ENCODE measurements around the gene RNF141.

The RNF141 gene

DNA sequence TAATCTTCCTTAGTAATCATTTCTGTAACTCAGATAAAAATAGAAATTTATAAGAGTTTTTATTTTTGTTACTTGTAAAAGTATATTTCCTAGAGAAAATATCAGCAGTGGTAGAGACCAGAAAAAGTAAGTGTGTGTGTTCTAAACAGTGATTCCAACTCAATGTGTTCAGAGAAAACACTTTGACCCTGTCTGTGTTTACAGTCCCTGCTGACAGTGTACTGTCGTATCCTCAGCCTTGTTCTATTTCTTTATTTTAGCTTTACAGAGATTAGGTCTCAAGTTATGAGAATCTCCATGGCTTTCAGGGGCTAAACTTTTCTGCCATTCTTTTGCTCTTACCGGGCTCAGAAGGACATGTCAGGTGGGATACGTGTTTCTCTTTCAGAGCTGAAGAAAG is 17.3 kb upstream of the RNF141 start:
- DNase-seq: no peak

DNA sequence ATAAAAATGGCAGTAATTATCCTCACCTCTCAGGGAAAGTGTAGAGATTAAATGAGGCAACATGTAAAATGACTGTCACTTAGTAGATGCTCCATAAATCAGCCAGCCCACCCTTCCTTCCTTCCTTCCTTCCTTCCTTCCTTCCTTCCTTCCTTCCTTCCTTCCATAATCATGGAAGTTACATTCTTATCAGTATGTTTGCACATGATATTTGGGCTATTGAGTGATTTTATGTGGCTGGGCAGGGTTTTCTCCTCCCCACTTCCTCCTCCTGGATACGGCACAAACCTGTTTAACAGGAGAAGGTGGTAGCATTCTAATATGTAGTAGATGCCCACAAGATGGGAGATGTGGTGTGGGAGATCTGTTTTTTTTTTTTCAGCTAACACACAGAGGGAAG is 15.6 kb upstream of the RNF141 start:
- no peak for DNase-seq

DNA sequence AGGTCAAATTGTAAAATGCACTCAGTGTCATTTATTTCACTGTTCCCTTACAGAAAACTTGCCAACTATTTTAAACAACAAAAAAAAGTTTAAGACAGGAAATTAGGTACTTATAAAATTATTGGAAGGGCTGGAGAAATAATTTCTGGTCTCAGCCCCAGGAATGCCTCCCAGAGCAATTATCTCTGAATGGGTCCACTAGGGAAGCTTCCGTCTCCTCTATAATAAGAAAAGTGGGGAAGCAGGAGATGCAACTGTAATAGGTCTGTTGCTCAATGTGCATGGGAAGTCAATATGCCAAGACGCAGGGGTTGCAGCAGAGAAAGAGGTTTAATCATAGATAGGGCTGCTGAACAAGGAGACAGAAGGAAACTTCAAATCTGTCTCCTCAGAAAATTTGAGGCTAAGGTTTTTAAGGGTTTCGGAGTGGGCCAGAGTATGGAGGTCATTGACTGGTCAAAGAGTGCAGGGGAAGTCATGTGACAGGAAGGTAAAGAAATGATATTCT is 10.9 kb upstream of the RNF141 start:
- no peak for DNase-seq

DNA sequence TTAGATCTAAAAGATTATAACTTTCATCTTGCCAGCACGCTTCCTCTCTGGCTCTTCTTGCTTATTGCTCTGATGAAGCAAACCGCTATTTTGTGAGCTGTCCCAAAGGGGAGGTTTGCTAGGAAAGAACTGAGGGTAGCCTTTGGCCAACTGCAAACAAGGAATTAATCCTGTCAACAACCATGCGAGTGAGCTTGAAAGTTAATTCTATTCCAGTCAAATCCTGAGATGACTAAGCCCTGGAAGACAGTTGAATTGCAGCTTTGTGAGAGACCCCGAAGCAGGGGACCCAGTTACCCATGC is 10.3 kb upstream of the RNF141 start:
- DNase-seq: no peak

DNA sequence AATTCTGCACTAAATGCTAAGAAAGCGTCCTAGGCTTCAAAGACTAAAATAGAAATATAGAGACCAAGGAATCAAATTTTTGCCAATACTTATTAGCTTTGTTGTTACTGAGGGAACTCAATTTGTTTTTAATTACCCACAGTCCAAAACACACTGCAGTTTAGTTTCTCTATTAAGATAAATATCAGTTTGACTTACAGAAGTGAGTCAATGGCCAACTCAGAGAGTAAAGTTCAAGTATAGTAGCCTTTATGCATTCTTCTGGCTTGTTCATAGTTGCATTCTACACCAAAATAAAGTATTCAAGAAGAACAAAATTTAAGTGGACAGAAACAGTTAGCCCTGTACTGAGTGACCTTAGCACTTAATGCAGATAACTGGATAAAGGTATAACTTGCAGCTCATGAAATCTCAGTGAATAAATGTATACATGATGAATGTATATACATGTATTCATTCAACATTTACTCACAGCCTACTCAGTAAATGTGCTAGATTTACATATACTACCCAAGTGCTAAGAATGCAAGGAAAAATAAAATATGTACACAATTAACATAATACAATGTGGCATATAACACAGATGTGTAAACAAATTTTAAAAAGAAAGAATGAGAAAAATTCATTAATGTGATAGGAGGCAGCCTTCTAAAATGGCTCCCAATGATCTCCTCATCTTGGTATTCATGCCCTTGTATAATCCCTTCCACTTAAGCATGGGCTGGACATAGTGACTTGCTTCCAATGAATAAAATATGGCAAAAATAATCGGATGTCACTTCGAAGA is 9.7 kb upstream of the RNF141 start:
- no peak for DNase-seq

DNA sequence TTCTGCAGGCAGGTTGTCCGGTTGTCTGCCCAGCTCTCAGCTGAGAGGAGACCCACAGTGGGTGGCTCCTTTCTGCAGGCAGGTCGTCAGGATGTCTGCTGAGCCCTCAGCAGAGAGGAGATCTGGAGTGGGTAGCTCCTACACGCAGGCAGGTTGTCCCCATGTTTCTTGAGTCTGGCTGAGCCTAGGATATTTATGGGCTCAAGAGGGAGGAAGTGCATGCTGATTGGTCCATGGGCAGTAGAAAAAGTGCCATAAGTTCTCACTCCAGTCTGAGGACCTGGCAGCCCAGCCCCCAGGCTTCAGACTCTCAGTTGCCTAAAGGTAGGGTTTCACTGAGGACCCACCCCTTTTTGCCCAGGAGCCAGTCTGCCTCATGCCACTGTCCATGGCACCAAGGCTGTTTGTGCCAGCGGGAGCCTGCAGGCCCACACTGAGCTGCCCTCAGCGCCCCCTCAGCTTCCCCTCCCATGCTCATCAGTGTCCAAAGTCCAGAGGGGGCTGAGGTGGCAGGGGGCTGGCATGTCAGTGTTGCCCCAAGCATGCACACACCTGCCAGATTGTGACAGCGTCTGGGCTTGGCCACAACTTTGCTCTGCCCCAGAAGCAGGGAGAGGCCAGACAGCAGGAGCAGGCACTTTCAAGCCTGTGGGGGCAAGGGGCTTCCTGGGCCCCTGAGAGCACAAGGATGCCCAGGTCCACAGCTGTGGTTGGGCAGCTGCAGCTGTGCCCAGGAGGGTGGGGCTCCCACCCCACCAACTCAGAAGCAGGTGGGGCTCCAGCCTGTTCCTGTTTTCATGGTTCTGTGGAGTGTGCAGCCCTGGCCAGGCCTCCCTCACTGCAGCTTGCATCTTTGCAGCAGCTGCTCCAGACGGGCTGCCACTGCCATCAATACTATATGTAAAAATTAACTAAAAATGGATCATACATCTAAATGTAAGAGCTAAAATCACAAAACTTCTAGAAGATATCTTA is 3.8 kb upstream of the RNF141 start:
- DNase-seq: no peak

DNA sequence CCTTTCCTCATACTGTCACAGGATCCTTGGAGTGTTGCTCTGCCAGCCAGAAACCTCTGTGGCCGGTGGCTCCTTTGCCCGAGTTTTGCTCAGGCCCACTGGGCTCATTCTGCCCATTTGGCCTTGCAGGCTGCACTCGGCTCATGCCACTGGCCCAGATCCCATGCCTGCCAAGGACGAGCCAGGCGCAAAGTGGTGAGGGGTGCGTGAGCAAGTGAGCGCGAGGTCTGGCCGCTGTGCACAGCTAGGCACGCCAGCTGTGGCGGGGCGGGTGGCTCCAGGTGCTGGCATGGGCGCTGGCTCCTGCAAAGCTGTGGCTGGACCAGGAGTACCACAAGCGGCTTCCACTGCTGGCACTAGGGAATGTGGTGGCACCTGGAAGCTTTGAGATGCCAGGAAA is 2.8 kb upstream of the RNF141 start:
- no peak for DNase-seq

DNA sequence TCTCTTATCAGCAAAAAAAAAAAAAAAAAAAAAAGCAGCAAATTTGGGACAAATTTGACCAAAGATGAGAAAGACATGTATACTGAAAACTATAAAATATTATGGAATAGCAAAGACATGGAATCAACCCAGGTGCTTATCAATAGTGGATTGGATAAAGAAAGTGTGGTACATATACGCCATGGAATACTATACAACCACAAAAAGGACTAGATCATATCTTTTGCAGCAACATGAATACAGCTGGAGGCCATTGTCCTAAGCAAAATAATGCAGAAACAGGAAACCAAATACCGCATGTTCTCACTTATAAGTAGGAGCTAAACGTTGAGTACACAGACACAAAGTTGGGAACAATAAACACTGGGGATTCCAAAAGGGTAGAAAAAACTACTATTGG is 1.8 kb upstream of the RNF141 start:
- DNase-seq: no peak

DNA sequence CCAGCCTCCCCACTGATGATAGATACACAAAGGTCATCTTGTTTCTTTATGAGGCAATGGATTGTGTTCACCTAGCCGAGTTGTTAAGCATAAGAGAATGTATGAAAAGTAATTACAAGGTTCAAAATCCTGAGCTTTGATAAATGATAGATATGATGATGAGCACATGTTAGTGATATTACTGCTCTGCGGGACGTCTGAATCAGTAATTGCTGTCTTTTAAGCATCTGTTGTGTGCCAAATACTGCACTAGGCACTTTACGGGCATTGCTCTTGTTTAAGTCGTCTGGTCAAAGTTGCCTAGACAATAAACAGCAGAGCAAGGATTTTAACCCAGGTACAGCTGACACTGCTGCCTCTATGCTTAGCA is 559 bp upstream of the RNF141 start:
- DNase-seq: no peak

DNA sequence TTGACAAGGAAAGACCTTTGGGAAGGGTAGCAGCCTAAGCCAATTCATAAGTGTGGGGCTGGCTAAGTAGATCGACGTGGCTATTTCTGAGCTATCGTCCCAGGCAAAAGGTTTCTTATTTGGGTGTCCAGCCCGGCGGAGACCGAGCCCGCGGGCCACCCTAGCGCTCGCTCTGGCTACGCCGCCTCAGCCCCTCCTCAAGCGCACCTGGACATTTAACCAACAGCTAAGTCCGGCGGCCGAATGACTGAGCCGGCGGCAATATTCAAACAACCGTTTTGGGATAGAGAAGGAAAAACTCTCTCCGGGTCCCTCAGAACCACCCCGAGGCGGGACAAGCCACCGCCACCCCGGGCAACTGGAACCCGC is 457 bp downstream of the RNF141 start:
- DNase-seq: no peak

DNA sequence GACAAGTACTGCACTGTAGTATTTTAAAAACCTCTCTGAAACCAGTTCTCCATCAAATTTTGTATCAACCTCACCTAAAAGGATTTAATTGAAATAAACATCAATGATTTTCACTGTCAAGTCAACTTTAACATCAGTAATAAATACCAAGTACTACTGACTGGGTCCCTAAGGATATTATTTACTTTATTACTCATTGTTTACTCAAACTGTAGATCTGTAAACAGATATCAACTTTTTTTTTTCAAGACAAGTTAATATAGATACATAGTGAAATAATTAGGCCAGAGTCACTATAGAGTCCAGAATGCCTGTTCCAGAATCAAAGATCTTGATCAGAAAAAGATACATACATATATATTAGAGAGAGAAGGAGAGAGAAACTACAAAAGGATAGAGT is 1.6 kb downstream of the RNF141 start:
- DNase-seq: no peak

DNA sequence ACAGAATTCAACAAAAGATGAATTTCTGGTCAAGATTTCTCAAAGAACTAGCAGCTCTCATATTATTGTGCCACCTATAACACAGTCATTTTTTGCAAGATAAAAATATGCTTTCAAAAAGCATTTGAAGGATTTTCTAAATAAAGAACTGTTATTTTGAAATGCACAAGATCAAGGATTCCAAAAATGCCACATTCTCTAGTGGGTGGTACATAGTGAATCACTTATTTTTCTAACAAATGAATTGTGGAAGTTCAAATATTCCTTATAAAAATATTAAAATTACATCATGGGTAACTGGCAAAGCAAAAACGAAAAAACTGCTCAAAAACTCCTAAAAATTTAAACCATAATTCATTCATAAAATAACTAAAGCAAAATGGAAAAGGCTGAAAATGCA is 2.1 kb downstream of the RNF141 start:
- no peak for DNase-seq

DNA sequence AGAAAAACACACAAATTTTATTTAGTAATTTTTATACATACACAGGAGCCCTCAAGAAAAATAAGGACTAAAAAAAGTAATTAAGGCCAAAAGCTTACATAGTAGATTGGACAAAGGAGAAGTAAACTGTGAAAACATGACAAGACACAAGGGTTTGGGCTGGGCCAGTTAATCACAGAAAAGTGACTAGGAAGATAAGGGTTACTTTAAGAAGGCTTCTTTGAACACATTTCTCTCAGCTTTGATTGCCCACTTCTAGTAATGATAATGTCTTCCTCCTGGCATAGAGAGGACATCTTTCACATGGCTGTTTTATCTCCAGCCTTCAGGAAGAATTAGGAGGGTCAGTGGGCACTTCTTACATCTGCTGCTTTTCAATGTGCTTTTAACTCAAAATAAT is 3.4 kb downstream of the RNF141 start:
- DNase-seq: no peak

DNA sequence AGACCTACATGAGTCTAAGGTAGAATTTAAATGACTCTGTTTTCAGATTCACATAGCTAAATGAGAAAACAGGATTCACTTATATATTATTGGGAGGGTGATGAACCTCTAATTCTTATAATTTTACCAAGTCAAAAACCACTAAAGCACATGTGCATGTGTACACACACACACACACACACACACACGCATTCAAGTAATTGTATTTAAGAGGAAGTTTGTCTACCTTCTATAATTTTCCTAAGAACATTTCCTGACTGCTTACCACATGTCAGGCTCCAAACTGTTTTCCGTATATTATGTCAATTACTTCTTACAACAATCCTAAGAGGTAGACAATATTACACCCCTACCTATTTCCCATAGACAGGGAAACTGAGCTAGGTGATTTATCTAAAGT is 6.7 kb downstream of the RNF141 start:
- no peak for DNase-seq

DNA sequence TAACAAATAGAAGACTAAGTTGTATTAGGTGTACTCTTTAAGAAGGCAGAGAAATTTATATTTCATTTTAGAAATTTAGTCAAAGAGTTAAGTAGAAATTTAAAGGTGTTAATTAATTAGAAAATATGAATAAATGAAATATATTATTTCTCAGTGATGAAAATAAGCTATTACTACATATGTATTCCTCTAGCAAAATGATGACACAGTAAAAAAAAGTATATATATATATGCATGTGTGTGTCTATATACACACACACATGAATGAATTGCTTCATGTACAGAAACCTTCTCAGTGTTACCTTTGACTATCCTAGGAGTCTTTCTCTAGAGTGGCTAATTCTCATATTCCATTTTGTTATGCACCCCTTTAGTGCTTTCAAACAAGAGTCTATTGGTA is 7.7 kb downstream of the RNF141 start:
- DNase-seq: no peak

DNA sequence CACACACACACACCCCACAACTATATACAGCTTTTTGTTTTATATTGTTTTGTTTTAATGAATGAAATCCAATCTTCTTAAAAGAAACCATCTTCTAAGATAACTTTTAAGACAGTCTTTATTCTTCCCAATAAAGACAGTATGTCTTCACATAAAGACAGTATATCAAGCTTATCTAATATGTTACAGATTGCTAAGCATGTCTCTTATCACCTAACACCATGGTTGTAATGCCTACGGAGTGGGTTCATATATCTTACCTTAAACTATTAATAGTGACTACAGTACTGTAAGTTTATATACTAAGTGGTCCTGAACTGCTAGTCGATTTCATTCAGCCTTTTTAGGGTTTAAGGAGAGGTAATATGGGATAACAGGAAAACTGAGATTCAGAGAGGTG is 8.5 kb downstream of the RNF141 start:
- no peak for DNase-seq

DNA sequence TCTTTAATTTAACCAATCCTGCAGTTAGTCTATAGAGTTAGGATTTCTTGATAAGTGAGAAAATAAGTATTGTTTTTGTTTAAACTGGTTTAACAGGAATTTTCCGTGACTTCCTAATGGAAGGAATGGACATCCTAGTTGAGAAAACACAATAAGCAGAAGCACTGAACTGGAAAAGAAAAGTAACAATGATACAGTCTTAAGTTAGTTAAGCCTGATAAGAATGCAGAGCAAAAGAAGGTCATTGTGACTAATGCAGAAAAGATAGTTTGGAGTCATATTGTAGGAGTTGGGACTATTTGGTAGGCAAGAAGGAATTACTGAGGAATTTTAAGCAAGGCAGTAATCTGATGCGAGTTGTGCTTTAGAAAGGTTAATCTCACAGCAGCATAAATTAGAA is 11.7 kb downstream of the RNF141 start:
- no peak for DNase-seq

DNA sequence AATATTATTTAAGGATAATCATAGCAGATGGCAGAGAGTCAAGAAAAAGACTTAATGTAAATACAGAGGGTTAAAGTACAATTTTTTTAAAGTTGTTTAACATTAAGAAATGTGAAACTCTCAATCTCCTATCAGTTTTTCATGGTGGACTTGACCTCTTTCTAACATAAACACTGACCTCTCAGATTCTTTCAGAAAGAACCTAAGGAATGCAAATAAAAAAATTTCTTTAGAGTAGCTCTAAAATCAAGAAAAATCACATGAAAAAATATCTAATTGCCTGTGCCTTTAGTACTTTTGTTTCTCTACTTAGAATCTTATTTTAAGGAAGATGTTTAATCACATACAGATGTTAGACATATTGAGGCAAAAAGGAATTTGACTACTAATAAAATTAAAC is 12.9 kb downstream of the RNF141 start:
- no peak for DNase-seq

DNA sequence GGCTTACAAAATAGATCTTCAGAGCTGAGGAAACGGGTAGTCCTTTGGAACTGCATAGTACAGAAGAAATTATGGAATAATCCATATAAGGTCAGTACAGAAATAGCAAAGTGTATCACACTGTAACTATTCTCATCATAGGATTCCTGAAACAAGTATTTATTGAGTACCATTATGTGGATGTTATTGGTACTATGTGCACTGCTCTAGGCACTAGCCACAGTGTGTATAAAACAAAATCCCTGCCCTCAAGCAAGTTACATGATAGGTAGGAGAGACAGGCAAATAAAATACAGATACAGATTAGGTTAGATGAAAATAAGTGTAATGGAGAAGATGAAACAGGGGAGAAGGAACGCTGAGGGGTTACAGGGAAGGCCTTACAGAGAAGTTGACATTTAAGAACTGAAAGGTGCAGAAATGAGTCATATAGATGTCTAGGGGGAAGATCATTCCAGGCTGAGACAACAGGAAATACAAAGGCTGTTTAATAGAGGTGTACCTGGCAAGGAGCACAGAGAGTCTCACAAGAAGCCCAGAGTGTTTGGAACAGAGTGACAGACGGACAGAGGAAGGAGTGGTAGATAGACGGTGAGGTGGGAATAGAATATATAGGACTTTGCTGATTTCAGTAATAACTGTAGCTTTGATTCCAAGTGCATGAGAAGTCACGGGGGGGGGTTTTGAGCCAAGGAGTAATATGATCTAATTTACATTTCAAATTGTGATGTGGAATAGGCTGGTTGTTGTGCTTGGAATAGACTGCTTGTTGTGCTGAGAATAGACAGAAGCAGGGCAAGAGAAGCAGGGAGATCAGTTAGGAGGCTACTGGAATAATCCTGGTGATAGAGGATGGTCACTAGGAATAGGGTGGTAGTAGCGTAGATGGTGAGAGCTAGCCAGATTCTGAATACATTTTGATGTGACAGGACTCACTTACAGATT is 13.7 kb downstream of the RNF141 start:
- DNase-seq: no peak

DNA sequence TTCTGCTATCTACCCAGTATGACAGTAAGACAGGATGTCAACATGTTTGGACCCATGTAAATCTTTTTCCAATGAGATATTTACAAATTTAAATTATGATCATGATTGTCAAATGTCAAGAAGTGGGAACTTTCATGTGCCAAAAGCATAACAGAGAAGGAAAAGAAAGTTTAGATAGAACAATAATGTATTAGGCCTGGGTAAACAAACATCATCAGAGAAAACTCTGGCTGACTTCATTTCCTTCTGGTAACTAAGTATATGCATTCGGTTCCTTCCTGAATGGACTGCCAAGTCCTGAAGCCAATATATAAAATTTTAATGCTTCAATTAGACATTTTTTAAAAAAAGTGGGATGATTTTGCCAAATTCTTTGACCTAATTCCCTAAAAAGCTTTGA is 16.5 kb downstream of the RNF141 start:
- no peak for DNase-seq

DNA sequence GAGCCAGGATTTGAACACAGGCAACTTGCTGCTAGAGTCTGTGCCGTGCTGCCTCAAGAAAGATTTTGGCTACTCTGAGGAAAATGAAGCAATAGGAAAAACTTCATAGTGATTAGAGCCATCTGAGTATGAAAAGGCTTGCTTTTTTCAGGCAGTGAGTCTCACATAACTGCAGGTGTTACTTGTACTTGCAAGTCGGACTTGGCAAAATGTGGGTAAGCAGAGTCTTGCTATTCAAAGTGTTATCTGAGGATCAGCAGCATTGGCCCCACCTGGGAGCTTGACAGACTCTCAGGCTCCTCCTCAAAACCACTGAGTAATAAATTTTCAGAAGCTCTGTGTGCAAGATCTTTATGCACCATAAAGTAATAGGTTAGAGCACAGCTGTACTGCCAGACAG is 18.1 kb downstream of the RNF141 start:
- DNase-seq: no peak

DNA sequence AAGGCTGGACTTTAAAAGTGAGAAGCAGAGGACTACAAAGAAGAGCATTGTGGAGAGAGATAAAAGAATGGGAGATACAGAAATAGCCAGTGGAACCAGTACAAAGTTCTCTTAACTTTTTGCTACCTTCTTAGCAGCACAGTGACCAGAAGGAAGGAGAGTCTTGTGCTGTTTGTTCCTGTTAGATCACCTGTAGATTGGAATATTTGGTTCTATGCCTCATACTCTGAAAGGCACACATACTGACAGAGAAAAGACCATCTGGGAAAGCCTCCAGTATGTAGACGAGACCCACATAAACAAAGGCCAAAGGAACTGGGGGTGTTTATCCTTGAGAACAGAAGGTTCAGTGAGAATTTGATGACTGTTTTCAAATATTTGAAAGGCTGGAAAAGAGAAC is 18.7 kb downstream of the RNF141 start:
- no peak for DNase-seq

DNA sequence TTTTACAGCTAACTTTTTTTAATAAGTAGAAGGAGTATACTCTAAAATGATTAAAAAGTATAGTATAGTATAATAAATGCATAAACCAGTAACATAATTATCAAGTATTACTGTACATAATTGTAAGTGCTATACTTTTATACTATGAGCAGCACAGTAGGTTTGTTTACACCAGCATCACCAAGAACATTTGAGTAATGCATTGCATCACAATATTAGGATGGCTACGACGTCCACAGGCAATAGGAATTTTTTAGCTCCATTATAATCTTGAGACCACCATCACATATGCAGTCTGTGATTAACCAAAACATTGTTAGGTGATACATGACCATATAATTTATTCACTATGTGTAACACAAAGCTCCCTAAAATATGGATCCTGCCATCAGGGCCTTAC is 20.4 kb downstream of the RNF141 start:
- no peak for DNase-seq

All from CD4-positive, alpha-beta T cell treated with Interleukin-12 subunit alpha and Interleukin-12 subunit beta, for 1 hour (primary cell).